Keratinocyte (primary cell): ENCODE measurements around the gene DLG2. TPM values are rescaled to one million over a fixed set of nuclear protein-coding genes. Genes with fewer than 3 reads are reported as not detected.

Source experiments
- DNase-seq: peaks from one replicate; pipeline ENCODE4 v3.0.0-alpha.2; 2011; ENCODE audit warnings: low read depth, missing footprints, low spot score
- FAIRE-seq: peaks from 2 replicates; lab custom pipeline; 2011; peaks lifted over from hg19 to GRCh38; lab: Jason Lieb, UNC
- H2AFZ ChIP-seq: 2 replicates; pipeline ENCODE4 v1.6.0; 2012; ENCODE audit warnings: low read length, control low read depth, inconsistent platforms; ENCODE audit not compliant: control insufficient read depth
- H3K27ac ChIP-seq: 2 replicates; pipeline ENCODE4 v1.5.1; 2011; ENCODE audit warnings: low read length; ENCODE audit not compliant: control insufficient read depth, insufficient read depth
- H3K27me3 ChIP-seq: 3 replicates; pipeline ENCODE4 v1.6.0; 2011; ENCODE audit warnings: low read length; ENCODE audit not compliant: control insufficient read depth, insufficient read depth; ENCODE audit errors: extremely low read depth
- H3K36me3 ChIP-seq, 2 experiments: 2 replicates in 1 of 2; 3 replicates in 1 of 2; pipeline ENCODE4 v1.5.1; 2011; ENCODE audit warnings: low read length in 2 of 2, mild to moderate bottlenecking in 1 of 2; ENCODE audit not compliant: control insufficient read depth in 2 of 2, insufficient read depth in 2 of 2; ENCODE audit errors: extremely low read depth in 1 of 2
- H3K4me1 ChIP-seq: 3 replicates; pipeline ENCODE4 v1.5.1; 2011; ENCODE audit warnings: low read length; ENCODE audit not compliant: control insufficient read depth, insufficient read depth; ENCODE audit errors: extremely low read depth
- H3K4me2 ChIP-seq: 3 replicates; pipeline ENCODE4 v1.6.0; 2011; ENCODE audit warnings: low read depth, low read length; ENCODE audit not compliant: control insufficient read depth, insufficient read depth; ENCODE audit errors: extremely low read depth
- H3K4me3 ChIP-seq, 3 experiments: fragments of 200-600 bp in 1 of 3; sonication (generic) in 1 of 3; 2 replicates in 2 of 3; 3 replicates in 1 of 3; pipeline ENCODE4 v1.5.1; 2011 to 2016; ENCODE audit warnings: low read length in 3 of 3, mild to moderate bottlenecking in 3 of 3, control low read depth in 2 of 3, inconsistent platforms in 1 of 3, low read depth in 1 of 3, mixed read lengths in 1 of 3, mixed run types in 1 of 3, moderate library complexity in 1 of 3; ENCODE audit not compliant: control insufficient read depth in 2 of 3, insufficient read depth in 2 of 3; ENCODE audit errors: extremely low read depth in 1 of 3
- H3K79me2 ChIP-seq: 2 replicates; pipeline ENCODE4 v1.6.0; 2012; ENCODE audit warnings: low read length; ENCODE audit not compliant: control insufficient read depth, insufficient read depth
- H3K9ac ChIP-seq: 3 replicates; pipeline ENCODE4 v1.6.0; 2011; ENCODE audit warnings: low read length; ENCODE audit not compliant: control insufficient read depth, insufficient read depth; ENCODE audit errors: extremely low read depth
- H3K9me1 ChIP-seq: 3 replicates; pipeline ENCODE4 v1.6.0; 2011; ENCODE audit warnings: low read length; ENCODE audit not compliant: control insufficient read depth, insufficient read depth; ENCODE audit errors: extremely low read depth
- H3K9me3 ChIP-seq: 2 replicates; pipeline ENCODE4 v1.5.1; 2012; ENCODE audit warnings: low read depth, low read length; ENCODE audit not compliant: control insufficient read depth
- H4K20me1 ChIP-seq: 3 replicates; pipeline ENCODE4 v1.6.0; 2011; ENCODE audit warnings: low read length; ENCODE audit not compliant: control insufficient read depth, insufficient read depth; ENCODE audit errors: extremely low read depth
- EZH2 ChIP-seq: IDR thresholded peaks from one replicate; pipeline ENCODE4 v1.6.1; 2012; ENCODE audit warnings: inconsistent platforms, mild to moderate bottlenecking, low read length, moderate library complexity
- dilution Hi-C: fragments of 300-500 bp; cut with MboI; formaldehyde crosslinking; loops from one replicate; pipeline ENCODE4 v1.7.0; 2020; ENCODE audit warnings: low sequenced_read_pairs; ENCODE audit not compliant: extremely low pct_ligation_motif_present
- polyA plus RNA-seq, 5 experiments: library from polyadenylated mRNA; depleted of rRNA in 3 of 5; stranded (reverse) in 3 of 5; stranded (forward) in 1 of 5; unstranded in 1 of 5; fragments of >200 nt; gene quantifications; 1 replicate in 1 of 5; 2 replicates in 3 of 5; 3 replicates in 1 of 5; pipeline versions ENCODE4 v1.2.1 to v1.2.3, GENCODE V29; 2011 to 2012; ENCODE audit warnings: missing spikeins in 2 of 5, low read depth in 1 of 5, low replicate concordance in 1 of 5
- TF ChIP-seq, protein P1 (sequence below), 3 experiments: IDR thresholded peaks in 1 of 3; conservative IDR thresholded peaks in 1 of 3; optimal IDR thresholded peaks in 1 of 3; 2 replicates in 2 of 3; 3 replicates in 1 of 3; pipeline versions ENCODE3 to v1.5.1; 2011; ENCODE audit warnings: low read length in 3 of 3, mild to moderate bottlenecking in 3 of 3, moderate library complexity in 2 of 3, control low read depth in 1 of 3, inconsistent platforms in 1 of 3; ENCODE audit not compliant: insufficient read depth in 2 of 3; ENCODE audit errors: extremely low read depth in 1 of 3

The DLG2 gene
- polyA plus RNA-seq, 1 donor (not counting 4 experiments of a cell fraction or from before 2014, with no cell fraction given): 0.55 TPM

DNA sequence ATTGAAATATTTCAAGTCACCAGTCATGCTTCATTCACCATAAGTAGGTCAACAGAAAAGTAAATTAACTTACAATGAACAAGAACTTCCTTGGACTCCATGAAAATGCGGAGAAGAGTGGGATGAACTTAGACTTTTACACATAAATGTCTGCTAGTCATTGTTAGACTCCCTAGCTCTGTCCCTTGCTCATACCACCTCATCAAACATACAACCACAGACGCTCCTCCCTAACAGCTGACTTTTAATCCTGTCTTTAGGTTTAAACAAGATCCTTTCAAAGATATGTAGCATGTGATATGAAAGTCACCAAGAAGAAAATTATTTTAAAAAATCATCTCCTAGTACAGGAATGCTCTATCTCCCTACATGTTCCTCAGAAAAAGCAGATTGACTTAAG lies 248.1 kb downstream of the DLG2 start:
- Histone ChIP-seq H3K9me1 (no peaks in the 10 kb centered on the region), H2AFZ (no peak overlapping the region), H3K36me3 (no peaks in the 10 kb centered on the region), H3K4me3 (no peak overlapping the region), H3K4me1 (no peaks in the 10 kb centered on the region), H3K27me3 (no peaks in the 10 kb centered on the region), H3K9ac (no peak overlapping the region), H3K27ac (no peak overlapping the region), H3K79me2 (no peaks in the 10 kb centered on the region), H3K9me3 (no peaks in the 10 kb centered on the region), H3K4me2 (no peak overlapping the region), H4K20me1 (no peaks in the 10 kb centered on the region)
- no peak for DNase-seq
- dilution Hi-C loops: no loop called here
- TF ChIP-seq, protein P1, sequence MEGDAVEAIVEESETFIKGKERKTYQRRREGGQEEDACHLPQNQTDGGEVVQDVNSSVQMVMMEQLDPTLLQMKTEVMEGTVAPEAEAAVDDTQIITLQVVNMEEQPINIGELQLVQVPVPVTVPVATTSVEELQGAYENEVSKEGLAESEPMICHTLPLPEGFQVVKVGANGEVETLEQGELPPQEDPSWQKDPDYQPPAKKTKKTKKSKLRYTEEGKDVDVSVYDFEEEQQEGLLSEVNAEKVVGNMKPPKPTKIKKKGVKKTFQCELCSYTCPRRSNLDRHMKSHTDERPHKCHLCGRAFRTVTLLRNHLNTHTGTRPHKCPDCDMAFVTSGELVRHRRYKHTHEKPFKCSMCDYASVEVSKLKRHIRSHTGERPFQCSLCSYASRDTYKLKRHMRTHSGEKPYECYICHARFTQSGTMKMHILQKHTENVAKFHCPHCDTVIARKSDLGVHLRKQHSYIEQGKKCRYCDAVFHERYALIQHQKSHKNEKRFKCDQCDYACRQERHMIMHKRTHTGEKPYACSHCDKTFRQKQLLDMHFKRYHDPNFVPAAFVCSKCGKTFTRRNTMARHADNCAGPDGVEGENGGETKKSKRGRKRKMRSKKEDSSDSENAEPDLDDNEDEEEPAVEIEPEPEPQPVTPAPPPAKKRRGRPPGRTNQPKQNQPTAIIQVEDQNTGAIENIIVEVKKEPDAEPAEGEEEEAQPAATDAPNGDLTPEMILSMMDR (optimal IDR thresholded peaks at IDR 0.05 in 1 of 3, IDR thresholded peaks at IDR 0.05 in 1 of 3, conservative IDR thresholded peaks at IDR 0.05 in 1 of 3; ENCODE audit: extremely low read depth in 1 of 3, insufficient read depth in 2 of 3, low read length in 3 of 3): no peak
- no peak for FAIRE-seq

DNA sequence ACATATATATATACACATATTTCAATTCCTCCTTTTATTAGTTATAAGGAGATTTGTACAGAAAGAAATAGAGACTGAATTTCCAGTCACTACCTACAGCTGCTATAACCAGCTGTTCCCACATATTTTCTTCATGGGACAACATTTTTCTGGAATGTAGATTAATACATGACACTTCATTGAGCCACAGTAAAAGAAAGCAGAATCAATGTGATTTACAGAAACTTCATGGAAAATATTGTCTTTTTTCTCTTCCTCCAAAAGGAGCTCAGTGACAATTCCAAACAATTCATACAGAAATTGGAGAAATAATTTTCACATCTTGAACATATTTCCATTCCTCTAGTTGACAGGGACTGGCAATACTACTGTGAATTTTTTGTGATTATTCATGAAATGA lies 249.2 kb downstream of the DLG2 start:
- H3K4me2 ChIP-seq: no peak overlapping the region
- no peak overlapping the region for H3K27ac ChIP-seq
- H3K4me3 ChIP-seq: no peak overlapping the region
- DNase-seq: no peak
- TF ChIP-seq EZH2: no peak
- TF ChIP-seq, protein P1 (optimal IDR thresholded peaks at IDR 0.05 in 1 of 3, IDR thresholded peaks at IDR 0.05 in 1 of 3, conservative IDR thresholded peaks at IDR 0.05 in 1 of 3; ENCODE audit: extremely low read depth in 1 of 3, insufficient read depth in 2 of 3, low read length in 3 of 3): no peak
- no peaks in the 10 kb centered on the region for H3K9me1 ChIP-seq
- no peaks in the 10 kb centered on the region for H3K79me2 ChIP-seq
- dilution Hi-C loops: no loop called here
- FAIRE-seq: no peak
- no peak overlapping the region for H2AFZ ChIP-seq
- no peak overlapping the region for H3K9ac ChIP-seq
- no peaks in the 10 kb centered on the region for H3K27me3 ChIP-seq
- H3K4me1 ChIP-seq: no peaks in the 10 kb centered on the region
- H3K9me3 ChIP-seq: no peaks in the 10 kb centered on the region
- no peaks in the 10 kb centered on the region for H4K20me1 ChIP-seq
- H3K36me3 ChIP-seq: no peaks in the 10 kb centered on the region
